Prostate gland (tissue), 2 donors: Measurements from ENCODE around the gene PRLH. TPM values are rescaled to one million over a fixed set of nuclear protein-coding genes. Genes with fewer than 3 reads are reported as not detected.

Experiments
- DNase-seq: peaks from one replicate; pipeline ENCODE4 v3.0.0-alpha.2; 2019; ENCODE audit warnings: low spot score
- H3K27ac ChIP-seq, 2 donors: fragments of 200-600 bp; sonication (generic); 2 replicates each; pipeline ENCODE4 v1.5.1; 2017 to 2019
- H3K27me3 ChIP-seq: fragments of 200-600 bp; sonication (generic); replicated peaks from 2 replicates; pipeline ENCODE4 v1.5.1; 2019; ENCODE audit not compliant: insufficient read depth
- H3K36me3 ChIP-seq, 2 donors: fragments of 200-600 bp; sonication (generic); 1 replicate in 1 of 2; 2 replicates in 1 of 2; pipeline versions ENCODE4 v1.5.1 to v1.8.1; 2017 to 2019
- H3K4me1 ChIP-seq: fragments of 200-600 bp; sonication (generic); replicated peaks from 2 replicates; pipeline ENCODE4 v1.5.1; 2019
- H3K4me3 ChIP-seq, 2 donors: fragments of 200-600 bp; sonication (generic); 2 replicates each; pipeline ENCODE4 v1.5.1; 2017 to 2019
- H3K9me3 ChIP-seq: fragments of 200-600 bp; sonication (generic); 2 replicates; pipeline ENCODE4 v1.5.1; 2017
- CTCF ChIP-seq, 4 experiments: fragments of 200-600 bp in 2 of 4; fragments of 450-650 bp in 2 of 4; sonication (generic) in 2 of 4; IDR thresholded peaks; 1 replicate in 3 of 4; 2 replicates in 1 of 4; pipeline ENCODE4 v1.5.1; 2016 to 2019; ENCODE audit warnings: antibody characterized with exemption in 4 of 4, mild to moderate bottlenecking in 2 of 4, moderate library complexity in 2 of 4
- POLR2A ChIP-seq: fragments of 450-650 bp; IDR thresholded peaks from one replicate; pipeline ENCODE4 v1.6.1; 2016; ENCODE audit warnings: antibody characterized with exemption, mild to moderate bottlenecking
- POLR2AphosphoS5 ChIP-seq: sonication (generic); formaldehyde crosslinking; IDR thresholded peaks from one replicate; pipeline ENCODE4 v1.6.1; 2017; ENCODE audit warnings: antibody characterized with exemption
- WGBS: methylation state at CpG from one replicate; pipeline ENCODE4 v1.1.5; 2018; 5-methylcytosine and 5-hydroxymethylcytosine counted together
- intact Hi-C: fragments of 100-400 bp; cut with DNase I; formaldehyde crosslinking; loops from one replicate; pipeline ENCODE4 v1.14.2; 2022
- total RNA-seq, 2 donors: library from RNA; depleted of rRNA; stranded (reverse); fragments of >200 nt; gene quantifications; one replicate each; pipeline ENCODE4 v1.1.0, GENCODE V29; 2016

The PRLH gene
- total RNA-seq, 2 donors from 2014 or later = not detected

- no peaks in the 10 kb centered on the region for H3K4me1 ChIP-seq
- no peaks in the 10 kb centered on the region for H3K27me3 ChIP-seq
- intact Hi-C loops = no loop called here
- no peak for DNase-seq
- 82% methylated on average over 8 of the region's 8 CpGs for WGBS
- H3K36me3 ChIP-seq = peaks cover 6 to 13% of the 10 kb centered on the region in 2 donors
- H3K27ac ChIP-seq = no peak overlapping the region
- H3K4me3 ChIP-seq = no peak overlapping the region
- TF ChIP-seq CTCF (IDR thresholded peaks at IDR 0.05) = no peak
- no peak for TF ChIP-seq POLR2A
- no peak for TF ChIP-seq POLR2AphosphoS5
- no peaks in the 10 kb centered on the region for H3K9me3 ChIP-seq
Measured at GRCh38 chr2:237549216-237549615, 17.2 kb upstream of the PRLH start.

- Histone ChIP-seq H3K27ac (no peak overlapping the region), H3K36me3 (peaks cover 6 to 14% of the 10 kb centered on the region in 2 donors), H3K4me1 (no peaks in the 10 kb centered on the region), H3K9me3 (no peaks in the 10 kb centered on the region), H3K27me3 (no peaks in the 10 kb centered on the region), H3K4me3 (no peak overlapping the region)
- TF ChIP-seq POLR2AphosphoS5 = no peak
- no peak for TF ChIP-seq POLR2A
- no peak for TF ChIP-seq CTCF (IDR thresholded peaks at IDR 0.05)
- 81% methylated on average over 17 of the region's 17 CpGs for WGBS
- intact Hi-C loops = no loop called here
- DNase-seq = no peak
Measured at GRCh38 chr2:237549643-237550415, 16.5 kb upstream of the PRLH start.

- TF ChIP-seq POLR2AphosphoS5 (no peak), CTCF (IDR thresholded peaks at IDR 0.05) (no peak), POLR2A (no peak)
- no peak for DNase-seq
- WGBS = 94% methylated on average over 16 of the region's 16 CpGs
- intact Hi-C loops = no loop called here
- H3K36me3 ChIP-seq = peaks cover 6 to 14% of the 10 kb centered on the region in 2 donors
- no peaks in the 10 kb centered on the region for H3K4me1 ChIP-seq
- H3K4me3 ChIP-seq = no peak overlapping the region
- H3K27ac ChIP-seq = no peak overlapping the region
- no peaks in the 10 kb centered on the region for H3K9me3 ChIP-seq
- no peaks in the 10 kb centered on the region for H3K27me3 ChIP-seq
Measured at GRCh38 chr2:237551071-237551574, 15.3 kb upstream of the PRLH start.

- 91% methylated on average over 6 of the region's 6 CpGs for WGBS
- Histone ChIP-seq H3K4me1 (no peaks in the 10 kb centered on the region), H3K9me3 (no peaks in the 10 kb centered on the region), H3K27ac (no peak overlapping the region), H3K36me3 (peaks cover 6 to 9% of the 10 kb centered on the region in 2 donors), H3K4me3 (no peak overlapping the region), H3K27me3 (no peaks in the 10 kb centered on the region)
- intact Hi-C loops = no loop called here
- TF ChIP-seq POLR2A = no peak
- no peak for TF ChIP-seq POLR2AphosphoS5
- no peak for TF ChIP-seq CTCF (IDR thresholded peaks at IDR 0.05)
- no peak for DNase-seq
Measured at GRCh38 chr2:237552908-237553307, 13.5 kb upstream of the PRLH start.

GRCh38 chr2:237553948-237554347 lies 12.4 kb upstream of the PRLH start:
- 88% methylated on average over 7 of the region's 7 CpGs for WGBS
- Histone ChIP-seq H3K4me3 (no peak overlapping the region), H3K9me3 (no peaks in the 10 kb centered on the region), H3K4me1 (no peaks in the 10 kb centered on the region), H3K27ac (no peak overlapping the region), H3K27me3 (no peaks in the 10 kb centered on the region), H3K36me3 (peaks cover 6 to 9% of the 10 kb centered on the region in 2 donors)
- TF ChIP-seq CTCF (IDR thresholded peaks at IDR 0.05) (no peak), POLR2A (no peak), POLR2AphosphoS5 (no peak)
- DNase-seq = no peak
- intact Hi-C loops = no loop called here
